ENCODE data around the gene GKAP1. TPM values are rescaled to one million over a fixed set of nuclear protein-coding genes. Genes with fewer than 3 reads are reported as not detected.

Gene GKAP1
- total and polyA plus RNA-seq, 2 of the 13 experiments (the other 11 are each of a cell fraction or from before 2014, with no cell fraction given) = 5.6 to 6.1 TPM

DNA sequence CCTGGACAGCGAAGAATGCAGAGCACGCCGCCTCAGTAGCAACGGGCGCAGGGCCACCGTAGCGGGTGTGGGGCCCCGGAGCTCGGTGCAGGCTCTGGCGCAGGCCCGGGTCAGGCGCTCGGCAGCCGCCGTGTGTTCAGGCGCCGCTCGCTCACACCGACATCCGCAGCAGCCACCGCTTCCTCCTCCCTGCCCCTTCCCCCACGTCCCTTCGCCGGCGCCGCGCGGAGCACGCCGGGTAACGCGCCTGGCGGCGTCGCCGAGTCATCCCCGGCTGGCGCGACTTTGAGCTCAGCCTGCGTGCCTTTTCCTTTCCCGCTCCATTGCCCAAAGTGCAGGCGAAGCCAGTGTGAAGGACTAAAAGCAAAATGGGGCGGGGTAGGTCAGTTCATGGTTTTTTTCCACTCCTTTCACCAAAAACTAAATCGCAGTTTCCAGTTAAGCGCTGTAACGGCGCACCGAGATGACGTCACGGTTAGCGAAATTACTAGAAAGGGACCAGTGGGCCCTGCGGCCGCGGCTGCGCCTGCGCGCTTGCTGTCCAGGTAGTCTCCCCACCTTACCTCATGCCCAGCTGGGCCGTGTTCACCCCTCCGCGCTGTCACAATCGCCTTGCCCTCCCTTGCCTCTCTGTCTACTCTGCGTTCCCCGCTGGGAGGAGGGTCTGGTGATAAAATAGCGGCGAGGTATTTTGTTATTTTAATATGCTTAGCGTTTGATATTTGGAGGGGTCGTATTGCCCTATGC lies 109.6 kb downstream of the GKAP1 start, which contains the start of gene UBQLN1 (continued):
- TF ChIP-seq, protein P1, sequence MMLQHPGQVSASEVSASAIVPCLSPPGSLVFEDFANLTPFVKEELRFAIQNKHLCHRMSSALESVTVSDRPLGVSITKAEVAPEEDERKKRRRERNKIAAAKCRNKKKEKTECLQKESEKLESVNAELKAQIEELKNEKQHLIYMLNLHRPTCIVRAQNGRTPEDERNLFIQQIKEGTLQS (CRISPR knock-in tag; IDR thresholded peaks at IDR 0.05) = peak; percentile 50; the same call in 1 of the 2 replicates
- TF ChIP-seq ZNF350 (CRISPR knock-in tag; IDR thresholded peaks at IDR 0.05; ENCODE audit: borderline replicate concordance, low read depth) = peak; percentile 55; the same call in 1 of the 2 replicates
- peak; percentile 56; the same call in 1 of the 2 replicates for TF ChIP-seq ZZZ3 (CRISPR knock-in tag; IDR thresholded peaks at IDR 0.05; ENCODE audit: borderline replicate concordance)
- peak; percentile 89 for TF ChIP-seq RNF2 (conservative IDR thresholded peaks at IDR 0.05; ENCODE audit: low read depth)
- TF ChIP-seq, protein P2, sequence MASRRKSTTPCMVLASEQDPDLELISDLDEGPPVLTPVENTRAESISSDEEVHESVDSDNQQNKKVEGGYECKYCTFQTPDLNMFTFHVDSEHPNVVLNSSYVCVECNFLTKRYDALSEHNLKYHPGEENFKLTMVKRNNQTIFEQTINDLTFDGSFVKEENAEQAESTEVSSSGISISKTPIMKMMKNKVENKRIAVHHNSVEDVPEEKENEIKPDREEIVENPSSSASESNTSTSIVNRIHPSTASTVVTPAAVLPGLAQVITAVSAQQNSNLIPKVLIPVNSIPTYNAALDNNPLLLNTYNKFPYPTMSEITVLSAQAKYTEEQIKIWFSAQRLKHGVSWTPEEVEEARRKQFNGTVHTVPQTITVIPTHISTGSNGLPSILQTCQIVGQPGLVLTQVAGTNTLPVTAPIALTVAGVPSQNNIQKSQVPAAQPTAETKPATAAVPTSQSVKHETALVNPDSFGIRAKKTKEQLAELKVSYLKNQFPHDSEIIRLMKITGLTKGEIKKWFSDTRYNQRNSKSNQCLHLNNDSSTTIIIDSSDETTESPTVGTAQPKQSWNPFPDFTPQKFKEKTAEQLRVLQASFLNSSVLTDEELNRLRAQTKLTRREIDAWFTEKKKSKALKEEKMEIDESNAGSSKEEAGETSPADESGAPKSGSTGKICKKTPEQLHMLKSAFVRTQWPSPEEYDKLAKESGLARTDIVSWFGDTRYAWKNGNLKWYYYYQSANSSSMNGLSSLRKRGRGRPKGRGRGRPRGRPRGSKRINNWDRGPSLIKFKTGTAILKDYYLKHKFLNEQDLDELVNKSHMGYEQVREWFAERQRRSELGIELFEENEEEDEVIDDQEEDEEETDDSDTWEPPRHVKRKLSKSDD (CRISPR knock-in tag; IDR thresholded peaks at IDR 0.05; ENCODE audit: low read depth) = peak; percentile 93
- TF ChIP-seq MEF2D (CRISPR knock-in tag; IDR thresholded peaks at IDR 0.05) = peak; percentile 39; the same call in 1 of the 2 replicates

DNA sequence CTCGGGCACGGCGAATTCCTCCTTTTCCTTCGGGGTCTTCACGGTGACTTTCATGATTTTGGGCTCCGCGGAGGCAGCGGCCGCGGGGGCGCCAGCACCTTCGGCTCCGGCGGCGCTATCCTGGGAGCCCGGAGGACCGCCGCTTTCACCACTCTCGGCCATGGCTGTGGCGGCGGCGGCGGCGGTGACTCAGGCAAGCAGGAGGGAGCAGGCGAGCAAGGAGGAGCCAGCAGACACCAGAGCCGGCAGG lies 110.1 kb downstream of the GKAP1 start:
- Histone ChIP-seq H3K27me3 (ENCODE audit: control insufficient read depth in 1 of 2, insufficient read depth in 2 of 2, low read length in 2 of 2) (no peaks in the 10 kb centered on the region), H3K36me3 (replicated peaks in 1 of 2; ENCODE audit: control insufficient read depth in 1 of 2, insufficient read depth in 2 of 2, low read length in 2 of 2) (no peaks in the 10 kb centered on the region), H3K79me2 (ENCODE audit: insufficient read depth, low read length) (peaks cover 53% of the 10 kb centered on the region), H3K9ac (ENCODE audit: insufficient read depth, low read depth, low read length) (peak overlapping the region; percentile 95), H4K20me1 (ENCODE audit: insufficient read depth, low read length) (peaks cover 38% of the 10 kb centered on the region), H3K27ac (ENCODE audit: extremely low read length, insufficient read depth, low read length) (peak overlapping the region; percentile 99), H3K4me3 (replicated peaks in 1 of 3; ENCODE audit: insufficient read depth in 1 of 3, low read depth in 2 of 3, low read length in 3 of 3) (peak overlapping the region; percentile 82 to 99 (median 94)), H3K4me1 (ENCODE audit: insufficient read depth, low read length) (peaks cover 42% of the 10 kb centered on the region), H3K4me2 (ENCODE audit: low read depth, low read length) (peak overlapping the region; percentile 87), H2AFZ (ENCODE audit: low read length) (no peak overlapping the region), H3K9me3 (ENCODE audit: low read length) (no peaks in the 10 kb centered on the region)
- FAIRE-seq (no peak), DNase-seq (ENCODE audit: low spot score) (no peak), ATAC-seq (peak; percentile 82)
- CTCF ChIA-PET (ENCODE audit: low intra/inter-chr PET ratio, low total read pairs) = no interaction called here
- in situ Hi-C loops (cut with HindIII; ENCODE audit: extremely low pct_ligation_motif_present, low pct_unique_long_range_greater_than_20kb) = no loop called here
- TSS peak; percentile 60 for BruUV-seq (replicated peaks)
- 0% methylated on average over 8 of the region's 26 CpGs for WGBS (ENCODE audit: low lambda C conversion rate)
- intact Hi-C loops (cut with micrococcal nuclease; ENCODE audit: unreplicated experiment) = loop anchor here (5.0 kb wide), 1 partner anchor 45 kb away; no protein-coding TSS in a partner anchor
- POLR2A ChIA-PET = interaction anchor here (0.7 to 2.4 kb wide), 8 partner anchors 9 to 487 kb away, joined by 3 to 13 read pairs (median 4); partner anchors contain the start of gene IDNK
- TF ChIP-seq ZNF616 (CRISPR knock-in tag; IDR thresholded peaks at IDR 0.05; ENCODE audit: low read depth) (0 out of 2 replicates have a peak, but pooled peaks have one; percentile 10), RBM39 (IDR thresholded peaks at IDR 0.05; ENCODE audit: low read depth, low read length, poor library complexity, severe bottlenecking) (peak; percentile 66), ZNF766 (CRISPR knock-in tag; IDR thresholded peaks at IDR 0.05; ENCODE audit: borderline replicate concordance) (0 out of 2 replicates have a peak, but pooled peaks have one; percentile 13), ZNF782 (CRISPR knock-in tag; IDR thresholded peaks at IDR 0.05; ENCODE audit: borderline replicate concordance) (0 out of 2 replicates have a peak, but pooled peaks have one; percentile 1), MAF1 (CRISPR knock-in tag; IDR thresholded peaks at IDR 0.05; ENCODE audit: borderline replicate concordance) (0 out of 2 replicates have a peak, but pooled peaks have one; percentile 0), ZSCAN20 (CRISPR knock-in tag; IDR thresholded peaks at IDR 0.05; ENCODE audit: borderline replicate concordance) (0 out of 2 replicates have a peak, but pooled peaks have one; percentile 35)
- TF ChIP-seq, protein P3, sequence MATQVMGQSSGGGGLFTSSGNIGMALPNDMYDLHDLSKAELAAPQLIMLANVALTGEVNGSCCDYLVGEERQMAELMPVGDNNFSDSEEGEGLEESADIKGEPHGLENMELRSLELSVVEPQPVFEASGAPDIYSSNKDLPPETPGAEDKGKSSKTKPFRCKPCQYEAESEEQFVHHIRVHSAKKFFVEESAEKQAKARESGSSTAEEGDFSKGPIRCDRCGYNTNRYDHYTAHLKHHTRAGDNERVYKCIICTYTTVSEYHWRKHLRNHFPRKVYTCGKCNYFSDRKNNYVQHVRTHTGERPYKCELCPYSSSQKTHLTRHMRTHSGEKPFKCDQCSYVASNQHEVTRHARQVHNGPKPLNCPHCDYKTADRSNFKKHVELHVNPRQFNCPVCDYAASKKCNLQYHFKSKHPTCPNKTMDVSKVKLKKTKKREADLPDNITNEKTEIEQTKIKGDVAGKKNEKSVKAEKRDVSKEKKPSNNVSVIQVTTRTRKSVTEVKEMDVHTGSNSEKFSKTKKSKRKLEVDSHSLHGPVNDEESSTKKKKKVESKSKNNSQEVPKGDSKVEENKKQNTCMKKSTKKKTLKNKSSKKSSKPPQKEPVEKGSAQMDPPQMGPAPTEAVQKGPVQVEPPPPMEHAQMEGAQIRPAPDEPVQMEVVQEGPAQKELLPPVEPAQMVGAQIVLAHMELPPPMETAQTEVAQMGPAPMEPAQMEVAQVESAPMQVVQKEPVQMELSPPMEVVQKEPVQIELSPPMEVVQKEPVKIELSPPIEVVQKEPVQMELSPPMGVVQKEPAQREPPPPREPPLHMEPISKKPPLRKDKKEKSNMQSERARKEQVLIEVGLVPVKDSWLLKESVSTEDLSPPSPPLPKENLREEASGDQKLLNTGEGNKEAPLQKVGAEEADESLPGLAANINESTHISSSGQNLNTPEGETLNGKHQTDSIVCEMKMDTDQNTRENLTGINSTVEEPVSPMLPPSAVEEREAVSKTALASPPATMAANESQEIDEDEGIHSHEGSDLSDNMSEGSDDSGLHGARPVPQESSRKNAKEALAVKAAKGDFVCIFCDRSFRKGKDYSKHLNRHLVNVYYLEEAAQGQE (IDR thresholded peaks at IDR 0.05; ENCODE audit: borderline replicate concordance in 1 of 2, low read depth in 1 of 2, low read length in 2 of 2) = 0 out of 4 replicates have a peak, but pooled peaks of 1 of the 2 experiments have one; percentile 19

Measured in HepG2 (cell line).